HepG2 (cell line): Measurements from ENCODE around the gene NAA15. TPM values are rescaled to one million over a fixed set of nuclear protein-coding genes. Genes with fewer than 3 reads are reported as not detected.

ENCODE experiments used
- ARNTL ChIP-seq: sonication (generic); formaldehyde crosslinking; IDR thresholded peaks from 2 replicates; pipeline ENCODE4 v1.4.0; 2020; ENCODE audit warnings: mild to moderate bottlenecking, missing genetic modification reagents
- ATF5 ChIP-seq: sonication (generic); formaldehyde crosslinking; IDR thresholded peaks from 2 replicates; pipeline ENCODE4 v1.4.0; 2020; ENCODE audit warnings: mild to moderate bottlenecking, low read depth, missing genetic modification reagents
- ATRX ChIP-seq: sonication (generic); formaldehyde crosslinking; IDR thresholded peaks from 2 replicates; pipeline ENCODE4 v1.4.0; 2020; ENCODE audit warnings: missing genetic modification reagents, borderline replicate concordance
- CCAR2 ChIP-seq: fragments of 200-400 bp; formaldehyde crosslinking; optimal IDR thresholded peaks from 2 replicates; pipeline ENCODE3; 2018; ENCODE audit warnings: low read depth, mild to moderate bottlenecking, low read length, moderate library complexity
- CCDC6 ChIP-seq: sonication (generic); formaldehyde crosslinking; IDR thresholded peaks from 2 replicates; pipeline ENCODE4 v1.8.1; 2022; ENCODE audit warnings: mild to moderate bottlenecking, missing genetic modification reagents, moderate library complexity
- HNRNPL ChIP-seq: fragments of 200-400 bp; formaldehyde crosslinking; IDR thresholded peaks from 2 replicates; pipeline ENCODE4 v1.6.1; 2017; ENCODE audit warnings: mild to moderate bottlenecking, low read depth, low read length
- HNRNPUL1 ChIP-seq: fragments of 200-400 bp; formaldehyde crosslinking; IDR thresholded peaks from 2 replicates; pipeline ENCODE4 v1.6.1; 2017; ENCODE audit warnings: low read depth, mild to moderate bottlenecking, low read length, moderate library complexity
- NFYC ChIP-seq: IDR thresholded peaks from 2 replicates; pipeline ENCODE4 v1.6.1; 2016; ENCODE audit warnings: missing genetic modification reagents, missing compliant biosample characterization
- PTBP1 ChIP-seq: fragments of 200-400 bp; formaldehyde crosslinking; IDR thresholded peaks from 2 replicates; pipeline ENCODE4 v1.6.1; 2018; ENCODE audit warnings: low read length, low read depth; ENCODE audit not compliant: poor library complexity, severe bottlenecking
- RFXANK ChIP-seq: IDR thresholded peaks from 2 replicates; pipeline ENCODE4 v1.6.1; 2016
- SAFB2 ChIP-seq: sonication (generic); formaldehyde crosslinking; IDR thresholded peaks from 2 replicates; pipeline ENCODE4 v1.5.1; 2020; ENCODE audit warnings: missing genetic modification reagents, low read depth, mild to moderate bottlenecking, borderline replicate concordance
- SMAD9 ChIP-seq: sonication (generic); formaldehyde crosslinking; IDR thresholded peaks from 2 replicates; pipeline ENCODE4 v1.5.1; 2020; ENCODE audit warnings: mild to moderate bottlenecking, missing genetic modification reagents
- SP1 ChIP-seq, 2 experiments: fragments of 450-650 bp in 1 of 2; sonication (generic) in 1 of 2; formaldehyde crosslinking in 1 of 2; IDR thresholded peaks; 2 replicates each; pipeline versions ENCODE4 v1.4.0 to v1.6.1; 2016 to 2020; ENCODE audit warnings: missing genetic modification reagents in 1 of 2
- TCF7L2 ChIP-seq: IDR thresholded peaks from 2 replicates; pipeline ENCODE4 v1.6.1; 2011; ENCODE audit warnings: mild to moderate bottlenecking, low read depth, low read length, moderate library complexity
- ZBTB20 ChIP-seq: sonication (generic); formaldehyde crosslinking; IDR thresholded peaks from 2 replicates; pipeline ENCODE4 v1.8.1; 2023; ENCODE audit warnings: missing genetic modification reagents, low read depth, mild to moderate bottlenecking, borderline replicate concordance
- ZNF10 ChIP-seq: sonication (generic); formaldehyde crosslinking; IDR thresholded peaks from 2 replicates; pipeline ENCODE4 v1.4.0; 2020; ENCODE audit warnings: mild to moderate bottlenecking, low read depth, missing genetic modification reagents, borderline replicate concordance
- ZNF253 ChIP-seq: sonication (generic); formaldehyde crosslinking; IDR thresholded peaks from 2 replicates; pipeline ENCODE4 v1.8.0; 2022; ENCODE audit warnings: mild to moderate bottlenecking, missing genetic modification reagents, borderline replicate concordance
- ZNF256 ChIP-seq: sonication (generic); formaldehyde crosslinking; conservative IDR thresholded peaks from 2 replicates; pipeline ENCODE4 v1.4.0; 2020; ENCODE audit warnings: missing genetic modification reagents
- ZNF557 ChIP-seq: sonication (generic); formaldehyde crosslinking; IDR thresholded peaks from 2 replicates; pipeline ENCODE4 v1.4.0; 2020; ENCODE audit warnings: missing genetic modification reagents
- ZNF558 ChIP-seq: sonication (generic); formaldehyde crosslinking; IDR thresholded peaks from 2 replicates; pipeline ENCODE4 v1.9.0; 2022; ENCODE audit warnings: mild to moderate bottlenecking, missing genetic modification reagents, borderline replicate concordance
- ZNF576 ChIP-seq: sonication (generic); formaldehyde crosslinking; IDR thresholded peaks from 2 replicates; pipeline ENCODE4 v1.4.0; 2020; ENCODE audit warnings: mild to moderate bottlenecking, missing genetic modification reagents
- polyA plus RNA-seq, 8 experiments: library from polyadenylated mRNA; depleted of rRNA in 3 of 8; stranded (reverse) in 7 of 8; unstranded in 1 of 8; fragments of >200 nt; fragmentation: Illumina TruSeq in 4 of 8; extraction: Trizol in 4 of 8; gene quantifications; 2 replicates each; pipeline versions ENCODE4 v1.2.1 to v1.2.3, GENCODE V29; 2011 to 2016; ENCODE audit warnings: low read depth in 4 of 8, missing spikeins in 1 of 8, mixed read lengths in 1 of 8; ENCODE audit not compliant: insufficient read depth in 1 of 8
- total RNA-seq, 5 experiments: library from RNA; depleted of rRNA; stranded (reverse); fragments of >200 nt; fragmentation: Illumina TruSeq; extraction: Trizol; gene quantifications; 2 replicates each; pipeline ENCODE4 v1.2.3, GENCODE V29; 2016; ENCODE audit warnings: low read depth in 1 of 5
- TF ChIP-seq, protein P1 (sequence below): sonication (generic); formaldehyde crosslinking; IDR thresholded peaks from 2 replicates; pipeline ENCODE4 v1.4.0; 2020; ENCODE audit warnings: mild to moderate bottlenecking, missing genetic modification reagents
- TF ChIP-seq, protein P2 (sequence below): sonication (generic); formaldehyde crosslinking; IDR thresholded peaks from 2 replicates; pipeline ENCODE4 v1.5.1; 2020; ENCODE audit warnings: missing genetic modification reagents, mild to moderate bottlenecking, borderline replicate concordance
- TF ChIP-seq, protein P3 (sequence below): sonication (generic); formaldehyde crosslinking; IDR thresholded peaks from 2 replicates; pipeline ENCODE4 v1.4.0; 2020; ENCODE audit warnings: missing genetic modification reagents

Gene NAA15
- total and polyA plus RNA-seq, 2 of the 13 experiments (the other 11 are each of a cell fraction or from before 2014, with no cell fraction given), result 6.2 to 50.2 TPM

DNA sequence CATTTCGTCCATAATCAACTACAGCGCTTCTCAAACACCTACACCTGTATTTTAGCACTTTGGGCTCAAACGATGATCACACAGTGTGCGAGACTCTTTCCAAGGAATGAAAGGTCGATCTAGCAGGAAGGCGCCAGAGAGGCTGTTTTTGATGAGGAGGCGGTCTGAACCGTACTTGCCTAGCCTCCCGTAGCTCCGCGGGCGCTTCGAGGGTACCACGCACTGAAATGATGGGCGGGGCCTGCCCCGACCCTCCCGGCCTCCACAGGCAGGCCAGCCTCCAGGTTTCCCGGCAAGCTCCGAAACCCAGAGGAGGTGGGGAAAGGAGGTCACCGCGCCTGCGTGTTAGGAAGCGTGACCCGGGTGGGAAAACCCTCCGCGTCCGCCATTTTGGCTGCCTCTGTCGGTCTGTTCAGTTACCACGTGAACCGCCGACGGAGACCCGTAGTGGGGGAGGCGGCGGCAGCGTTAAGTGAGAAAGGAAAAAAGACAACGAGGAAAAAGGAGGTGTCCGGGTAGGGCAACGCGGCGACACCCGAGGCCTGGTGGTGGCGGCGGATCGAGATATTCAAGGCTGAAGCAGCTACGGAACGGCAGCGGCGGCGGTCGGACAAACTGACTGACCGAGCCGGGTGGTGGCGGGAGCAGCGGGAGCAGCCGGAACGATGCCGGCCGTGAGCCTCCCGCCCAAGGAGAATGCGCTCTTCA lies at the start of gene NAA15 (continued):
- no peak for TF ChIP-seq ZNF558 (CRISPR knock-in tag)
- TF ChIP-seq ZNF10, result no peak
- TF ChIP-seq ARNTL, result no peak
- TF ChIP-seq ZNF576 (CRISPR knock-in tag), result no peak
- peak; percentile 30 for TF ChIP-seq SAFB2 (CRISPR knock-in tag)
- no peak for TF ChIP-seq HNRNPUL1
- TF ChIP-seq CCDC6, result no peak; the same call in 1 of the 2 replicates
- TF ChIP-seq ATF5 (CRISPR knock-in tag), result no peak
- TF ChIP-seq NFYC (CRISPR knock-in tag), result no peak; the same call in 1 of the 2 replicates
- TF ChIP-seq PTBP1, result no peak
- TF ChIP-seq, protein P1, sequence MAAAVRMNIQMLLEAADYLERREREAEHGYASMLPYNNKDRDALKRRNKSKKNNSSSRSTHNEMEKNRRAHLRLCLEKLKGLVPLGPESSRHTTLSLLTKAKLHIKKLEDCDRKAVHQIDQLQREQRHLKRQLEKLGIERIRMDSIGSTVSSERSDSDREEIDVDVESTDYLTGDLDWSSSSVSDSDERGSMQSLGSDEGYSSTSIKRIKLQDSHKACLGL (CRISPR knock-in tag), result no peak; the same call in 1 of the 2 replicates
- TF ChIP-seq, protein P2, sequence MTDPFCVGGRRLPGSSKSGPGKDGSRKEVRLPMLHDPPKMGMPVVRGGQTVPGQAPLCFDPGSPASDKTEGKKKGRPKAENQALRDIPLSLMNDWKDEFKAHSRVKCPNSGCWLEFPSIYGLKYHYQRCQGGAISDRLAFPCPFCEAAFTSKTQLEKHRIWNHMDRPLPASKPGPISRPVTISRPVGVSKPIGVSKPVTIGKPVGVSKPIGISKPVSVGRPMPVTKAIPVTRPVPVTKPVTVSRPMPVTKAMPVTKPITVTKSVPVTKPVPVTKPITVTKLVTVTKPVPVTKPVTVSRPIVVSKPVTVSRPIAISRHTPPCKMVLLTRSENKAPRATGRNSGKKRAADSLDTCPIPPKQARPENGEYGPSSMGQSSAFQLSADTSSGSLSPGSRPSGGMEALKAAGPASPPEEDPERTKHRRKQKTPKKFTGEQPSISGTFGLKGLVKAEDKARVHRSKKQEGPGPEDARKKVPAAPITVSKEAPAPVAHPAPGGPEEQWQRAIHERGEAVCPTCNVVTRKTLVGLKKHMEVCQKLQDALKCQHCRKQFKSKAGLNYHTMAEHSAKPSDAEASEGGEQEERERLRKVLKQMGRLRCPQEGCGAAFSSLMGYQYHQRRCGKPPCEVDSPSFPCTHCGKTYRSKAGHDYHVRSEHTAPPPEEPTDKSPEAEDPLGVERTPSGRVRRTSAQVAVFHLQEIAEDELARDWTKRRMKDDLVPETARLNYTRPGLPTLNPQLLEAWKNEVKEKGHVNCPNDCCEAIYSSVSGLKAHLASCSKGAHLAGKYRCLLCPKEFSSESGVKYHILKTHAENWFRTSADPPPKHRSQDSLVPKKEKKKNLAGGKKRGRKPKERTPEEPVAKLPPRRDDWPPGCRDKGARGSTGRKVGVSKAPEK (CRISPR knock-in tag), result no peak
- no peak for TF ChIP-seq TCF7L2
- no peak for TF ChIP-seq ATRX
- TF ChIP-seq CCAR2, result no peak
- no peak for TF ChIP-seq ZNF253 (CRISPR knock-in tag)
- TF ChIP-seq, protein P3, sequence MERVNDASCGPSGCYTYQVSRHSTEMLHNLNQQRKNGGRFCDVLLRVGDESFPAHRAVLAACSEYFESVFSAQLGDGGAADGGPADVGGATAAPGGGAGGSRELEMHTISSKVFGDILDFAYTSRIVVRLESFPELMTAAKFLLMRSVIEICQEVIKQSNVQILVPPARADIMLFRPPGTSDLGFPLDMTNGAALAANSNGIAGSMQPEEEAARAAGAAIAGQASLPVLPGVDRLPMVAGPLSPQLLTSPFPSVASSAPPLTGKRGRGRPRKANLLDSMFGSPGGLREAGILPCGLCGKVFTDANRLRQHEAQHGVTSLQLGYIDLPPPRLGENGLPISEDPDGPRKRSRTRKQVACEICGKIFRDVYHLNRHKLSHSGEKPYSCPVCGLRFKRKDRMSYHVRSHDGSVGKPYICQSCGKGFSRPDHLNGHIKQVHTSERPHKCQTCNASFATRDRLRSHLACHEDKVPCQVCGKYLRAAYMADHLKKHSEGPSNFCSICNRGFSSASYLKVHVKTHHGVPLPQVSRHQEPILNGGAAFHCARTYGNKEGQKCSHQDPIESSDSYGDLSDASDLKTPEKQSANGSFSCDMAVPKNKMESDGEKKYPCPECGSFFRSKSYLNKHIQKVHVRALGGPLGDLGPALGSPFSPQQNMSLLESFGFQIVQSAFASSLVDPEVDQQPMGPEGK, result peak; percentile 61
- TF ChIP-seq ZNF256, result no peak; the same call in 1 of the 2 replicates
- TF ChIP-seq SMAD9 (CRISPR knock-in tag), result no peak
- TF ChIP-seq ZNF557 (CRISPR knock-in tag), result no peak
- TF ChIP-seq RFXANK (CRISPR knock-in tag), result peak; percentile 82; the same call in 1 of the 2 replicates
- TF ChIP-seq SP1 (IDR thresholded peaks at IDR 0.05), result no peak
- peak; percentile 89 for TF ChIP-seq SP1 (CRISPR knock-in tag; IDR thresholded peaks at IDR 0.05)
- no peak for TF ChIP-seq ZBTB20 (CRISPR knock-in tag)
- TF ChIP-seq HNRNPL, result peak; percentile 49; the same call in 1 of the 2 replicates
